A673 (cell line): ENCODE results near the gene NDUFA5.

Experiments
- CTCF ChIP-seq: fragments of 300-800, 200-600 bp; sonication (generic); conservative IDR thresholded peaks from 2 replicates; pipeline ENCODE4 v1.5.1; 2017; ENCODE audit warnings: low read depth, mild to moderate bottlenecking, antibody characterized with exemption, low read length, moderate library complexity, mixed read lengths
- EZH2 ChIP-seq: fragments of 200-600 bp; sonication (generic); IDR thresholded peaks from 2 replicates; pipeline ENCODE4 v1.6.1; 2017; ENCODE audit warnings: borderline replicate concordance, low read depth, mild to moderate bottlenecking, mixed read lengths, antibody characterized with exemption, low read length; ENCODE audit not compliant: poor library complexity, severe bottlenecking

GRCh38 chr7:123553159-123553558 lies 4.5 kb downstream of the NDUFA5 start:
- TF ChIP-seq CTCF (no peak), EZH2 (no peak)
